MM.1S (cell line): Measurements from ENCODE around the gene GSG1L.

ENCODE experiments used
- DNase-seq: peaks from one replicate; pipeline ENCODE4 v3.0.0-alpha.2; 2015
- H2AFZ ChIP-seq: fragments of 300-600 bp; sonication (generic); 2 replicates; pipeline ENCODE4 v1.6.0; 2016; ENCODE audit warnings: antibody characterized with exemption, low read length
- H3F3A ChIP-seq: fragments of 300-600 bp; sonication (generic); 2 replicates; pipeline ENCODE4 v1.6.1; 2016; ENCODE audit warnings: mild to moderate bottlenecking, antibody characterized with exemption, low read length, moderate library complexity, mixed read lengths; ENCODE audit not compliant: insufficient read depth
- H3K27ac ChIP-seq: fragments of 300-600 bp; sonication (generic); 2 replicates; pipeline ENCODE4 v1.5.1; 2016; ENCODE audit warnings: mild to moderate bottlenecking, low read length
- H3K27me3 ChIP-seq: fragments of 300-600 bp; sonication (generic); replicated peaks from 2 replicates; pipeline ENCODE4 v1.6.0; 2016; ENCODE audit warnings: low read length; ENCODE audit not compliant: insufficient read depth
- H3K36me3 ChIP-seq: fragments of 300-600 bp; sonication (generic); replicated peaks from 2 replicates; pipeline ENCODE4 v1.6.1; 2016; ENCODE audit warnings: mild to moderate bottlenecking, low read length, mixed read lengths; ENCODE audit not compliant: insufficient read depth
- H3K4me1 ChIP-seq: fragments of 300-600 bp; sonication (generic); 2 replicates; pipeline ENCODE4 v1.6.1; 2016; ENCODE audit warnings: low read length, mixed read lengths
- H3K4me2 ChIP-seq: fragments of 300-600 bp; sonication (generic); 2 replicates; pipeline ENCODE4 v1.6.0; 2016; ENCODE audit warnings: low read depth, low read length
- H3K4me3 ChIP-seq: fragments of 300-600 bp; sonication (generic); 2 replicates; pipeline ENCODE4 v1.5.1; 2016; ENCODE audit warnings: low read length, mixed read lengths
- H3K79me2 ChIP-seq: fragments of 300-600 bp; sonication (generic); 2 replicates; pipeline ENCODE4 v1.6.1; 2016; ENCODE audit warnings: mixed run types, low read length, mixed read lengths
- H3K9ac ChIP-seq: fragments of 300-600 bp; sonication (generic); 2 replicates; pipeline ENCODE4 v1.6.1; 2016; ENCODE audit warnings: low read length, mixed read lengths
- H3K9me2 ChIP-seq: fragments of 300-600 bp; sonication (generic); replicated peaks from 2 replicates; pipeline ENCODE4 v1.6.1; 2016; ENCODE audit warnings: mild to moderate bottlenecking, low read length, mixed read lengths; ENCODE audit not compliant: insufficient read depth
- H3K9me3 ChIP-seq: fragments of 300-600 bp; sonication (generic); replicated peaks from 2 replicates; pipeline ENCODE4 v1.6.1; 2016; ENCODE audit warnings: mild to moderate bottlenecking, low read length, mixed read lengths; ENCODE audit not compliant: insufficient read depth
- H4K20me1 ChIP-seq: fragments of 300-600 bp; sonication (generic); 2 replicates; pipeline ENCODE4 v1.6.1; 2016; ENCODE audit warnings: mild to moderate bottlenecking, low read length, moderate library complexity, mixed read lengths; ENCODE audit not compliant: insufficient read depth
- CTCF ChIP-seq: fragments of 300-600 bp; sonication (generic); IDR thresholded peaks from 2 replicates; pipeline ENCODE4 v1.5.1; 2016; ENCODE audit warnings: antibody characterized with exemption, low read length, mixed read lengths
- EZH2 ChIP-seq: fragments of 300-600 bp; sonication (generic); optimal IDR thresholded peaks from 2 replicates; pipeline ENCODE3; 2017; ENCODE audit warnings: low read depth, mild to moderate bottlenecking, antibody characterized with exemption, low read length, mixed read lengths
- EZH2phosphoT487 ChIP-seq: fragments of 300-600 bp; sonication (generic); IDR thresholded peaks from 2 replicates; pipeline ENCODE4 v1.6.1; 2018; ENCODE audit warnings: antibody characterized with exemption, low read length

Gene GSG1L

DNA sequence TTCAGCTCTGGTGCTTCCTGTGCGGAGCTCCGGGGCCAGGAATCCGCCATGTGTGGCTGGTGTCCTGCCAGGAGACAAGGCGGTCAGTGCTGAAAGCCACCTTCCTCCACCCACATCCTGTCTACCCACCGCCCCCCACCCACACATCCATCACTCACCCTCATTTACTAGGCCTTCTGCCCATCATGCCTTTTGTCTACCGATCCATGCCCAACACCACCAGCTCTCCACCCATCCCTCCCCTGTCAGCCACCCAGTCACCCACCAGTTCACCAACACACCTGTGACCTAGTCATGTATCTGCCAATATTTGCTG lies 272.2 kb downstream of the GSG1L start:
- Histone ChIP-seq H4K20me1 (no peaks in the 10 kb centered on the region), H3K36me3 (no peaks in the 10 kb centered on the region), H3K79me2 (no peaks in the 10 kb centered on the region), H3K27ac (no peak overlapping the region), H3K4me3 (no peak overlapping the region), H3K9ac (no peak overlapping the region), H3F3A (no peaks in the 10 kb centered on the region), H3K9me3 (no peaks in the 10 kb centered on the region), H3K27me3 (peaks cover 6% of the 10 kb centered on the region; the same call in 1 of the 2 replicates), H3K4me2 (no peak overlapping the region), H3K9me2 (no peaks in the 10 kb centered on the region), H2AFZ (no peak overlapping the region), H3K4me1 (no peaks in the 10 kb centered on the region)
- DNase-seq: no peak
- TF ChIP-seq EZH2: no peak
- no peak for TF ChIP-seq EZH2phosphoT487
- TF ChIP-seq CTCF: no peak

DNA sequence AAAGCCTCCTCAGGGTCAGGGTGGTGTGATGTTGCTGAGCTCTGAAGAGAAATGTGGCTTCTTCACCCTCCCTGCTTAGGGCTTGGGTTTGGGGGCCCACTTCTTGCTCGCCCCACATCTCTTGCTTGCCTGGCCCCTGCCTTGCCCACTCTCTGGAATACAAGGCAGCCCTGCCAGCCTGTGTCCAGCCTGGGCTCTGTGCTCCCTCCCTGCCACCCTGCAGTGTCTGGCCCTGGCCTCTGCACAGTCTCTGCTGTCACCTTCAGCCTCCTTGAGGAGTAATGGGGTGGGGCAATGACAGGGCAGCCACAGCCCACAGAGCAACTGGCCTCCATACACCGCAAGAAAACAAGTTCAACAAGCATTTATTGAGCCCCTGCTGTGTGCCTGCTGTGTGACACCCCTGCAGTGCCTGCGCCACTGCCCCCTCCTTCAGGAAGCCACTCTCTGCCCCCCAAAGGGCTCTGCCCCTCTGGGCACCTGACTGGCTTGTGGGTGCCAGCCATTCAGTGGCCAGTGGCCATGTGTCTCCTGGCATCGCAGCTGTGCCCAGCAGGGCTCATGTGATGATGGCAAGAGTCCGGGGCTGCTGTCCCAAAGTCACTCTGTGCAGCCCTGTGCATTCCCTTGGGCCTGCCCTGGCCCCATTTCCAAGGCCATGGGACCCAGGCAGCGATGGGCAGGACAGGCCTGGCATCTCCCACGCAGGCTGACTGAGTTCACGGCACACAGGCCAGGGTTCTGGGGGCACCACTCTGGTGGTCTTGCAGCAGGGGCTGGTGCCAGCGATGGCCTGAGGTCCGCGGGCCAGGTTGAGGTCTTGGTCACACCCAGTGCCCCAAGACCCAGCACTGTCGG lies 272.7 kb downstream of the GSG1L start:
- Histone ChIP-seq H3K36me3 (no peaks in the 10 kb centered on the region), H3K4me3 (no peak overlapping the region), H3F3A (no peaks in the 10 kb centered on the region), H3K27ac (no peak overlapping the region), H3K79me2 (no peaks in the 10 kb centered on the region), H4K20me1 (no peaks in the 10 kb centered on the region), H3K27me3 (peaks cover 6% of the 10 kb centered on the region; the same call in 1 of the 2 replicates), H3K9ac (no peak overlapping the region), H3K9me2 (no peaks in the 10 kb centered on the region), H3K4me2 (no peak overlapping the region), H3K4me1 (no peaks in the 10 kb centered on the region), H3K9me3 (no peaks in the 10 kb centered on the region), H2AFZ (no peak overlapping the region)
- TF ChIP-seq EZH2: no peak
- TF ChIP-seq EZH2phosphoT487: no peak
- TF ChIP-seq CTCF: no peak
- no peak for DNase-seq

DNA sequence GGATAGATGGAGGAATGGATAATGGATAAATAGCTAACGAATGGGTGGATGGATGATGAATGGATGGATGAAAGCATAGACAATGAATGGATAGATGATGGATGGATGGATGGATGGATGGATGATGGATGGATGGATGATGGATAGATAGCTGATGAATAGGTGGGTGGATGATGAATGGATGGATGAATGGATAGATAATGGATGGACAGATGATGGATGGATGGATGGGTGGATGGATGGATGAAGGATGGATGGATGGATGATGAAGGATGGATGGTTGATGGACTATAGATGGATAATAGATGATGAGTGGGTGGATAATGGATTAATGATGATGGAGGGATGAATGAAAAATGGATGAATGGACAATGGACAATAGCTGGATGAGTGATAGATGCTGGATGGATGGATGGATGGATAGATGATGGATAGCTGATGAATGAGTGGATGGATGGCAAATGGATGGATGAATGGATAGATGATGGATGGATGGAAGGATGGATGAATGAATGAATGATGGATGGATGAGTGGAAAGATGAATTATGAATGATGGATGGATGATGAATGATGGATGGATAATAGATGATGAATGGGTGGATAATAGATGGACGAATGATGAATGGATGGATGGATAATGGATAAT lies 273.8 kb downstream of the GSG1L start:
- no peak overlapping the region for H3K27ac ChIP-seq
- H3K4me1 ChIP-seq: no peaks in the 10 kb centered on the region
- H3K36me3 ChIP-seq: no peaks in the 10 kb centered on the region
- H3K4me3 ChIP-seq: no peak overlapping the region
- H3K79me2 ChIP-seq: no peaks in the 10 kb centered on the region
- no peaks in the 10 kb centered on the region; the same call in 1 of the 2 replicates for H3K27me3 ChIP-seq
- DNase-seq: no peak
- TF ChIP-seq CTCF (no peak), EZH2 (no peak), EZH2phosphoT487 (no peak)
- no peak overlapping the region for H3K4me2 ChIP-seq
- H3K9ac ChIP-seq: no peak overlapping the region
- H4K20me1 ChIP-seq: no peaks in the 10 kb centered on the region
- no peak overlapping the region for H2AFZ ChIP-seq
- H3F3A ChIP-seq: no peaks in the 10 kb centered on the region
- no peaks in the 10 kb centered on the region for H3K9me3 ChIP-seq
- H3K9me2 ChIP-seq: no peaks in the 10 kb centered on the region
